ENCODE data around the gene HTRA1. TPM values are rescaled to one million over a fixed set of nuclear protein-coding genes. Genes with fewer than 3 reads are reported as not detected.

The HTRA1 gene
- total and polyA plus RNA-seq, 10 of the 15 experiments (the other 5 are each of a cell fraction or from before 2014, with no cell fraction given) = 0.13 TPM; not detected in 9

DNA sequence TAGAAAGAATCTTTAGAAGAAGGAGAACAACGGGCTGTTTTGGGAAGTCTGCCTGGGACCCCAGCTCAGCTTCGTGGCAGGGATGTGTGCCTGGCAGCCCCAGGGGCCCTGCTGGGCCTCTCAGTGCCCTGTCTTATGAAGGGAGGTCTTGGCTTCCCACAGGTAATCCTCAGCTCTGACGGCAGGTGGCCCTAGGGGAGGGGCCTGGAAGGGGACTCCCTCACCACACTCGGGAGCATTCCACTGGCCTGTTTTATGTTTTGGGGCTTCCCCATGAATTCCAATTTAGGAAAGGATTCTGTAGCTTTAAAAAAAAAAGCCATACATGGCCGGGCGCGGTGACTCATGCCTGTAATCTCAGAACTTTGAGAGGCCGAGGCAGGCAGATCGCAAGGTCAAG, 96.2 kb downstream of the HTRA1 start (continued):
- TF ChIP-seq, protein P1, sequence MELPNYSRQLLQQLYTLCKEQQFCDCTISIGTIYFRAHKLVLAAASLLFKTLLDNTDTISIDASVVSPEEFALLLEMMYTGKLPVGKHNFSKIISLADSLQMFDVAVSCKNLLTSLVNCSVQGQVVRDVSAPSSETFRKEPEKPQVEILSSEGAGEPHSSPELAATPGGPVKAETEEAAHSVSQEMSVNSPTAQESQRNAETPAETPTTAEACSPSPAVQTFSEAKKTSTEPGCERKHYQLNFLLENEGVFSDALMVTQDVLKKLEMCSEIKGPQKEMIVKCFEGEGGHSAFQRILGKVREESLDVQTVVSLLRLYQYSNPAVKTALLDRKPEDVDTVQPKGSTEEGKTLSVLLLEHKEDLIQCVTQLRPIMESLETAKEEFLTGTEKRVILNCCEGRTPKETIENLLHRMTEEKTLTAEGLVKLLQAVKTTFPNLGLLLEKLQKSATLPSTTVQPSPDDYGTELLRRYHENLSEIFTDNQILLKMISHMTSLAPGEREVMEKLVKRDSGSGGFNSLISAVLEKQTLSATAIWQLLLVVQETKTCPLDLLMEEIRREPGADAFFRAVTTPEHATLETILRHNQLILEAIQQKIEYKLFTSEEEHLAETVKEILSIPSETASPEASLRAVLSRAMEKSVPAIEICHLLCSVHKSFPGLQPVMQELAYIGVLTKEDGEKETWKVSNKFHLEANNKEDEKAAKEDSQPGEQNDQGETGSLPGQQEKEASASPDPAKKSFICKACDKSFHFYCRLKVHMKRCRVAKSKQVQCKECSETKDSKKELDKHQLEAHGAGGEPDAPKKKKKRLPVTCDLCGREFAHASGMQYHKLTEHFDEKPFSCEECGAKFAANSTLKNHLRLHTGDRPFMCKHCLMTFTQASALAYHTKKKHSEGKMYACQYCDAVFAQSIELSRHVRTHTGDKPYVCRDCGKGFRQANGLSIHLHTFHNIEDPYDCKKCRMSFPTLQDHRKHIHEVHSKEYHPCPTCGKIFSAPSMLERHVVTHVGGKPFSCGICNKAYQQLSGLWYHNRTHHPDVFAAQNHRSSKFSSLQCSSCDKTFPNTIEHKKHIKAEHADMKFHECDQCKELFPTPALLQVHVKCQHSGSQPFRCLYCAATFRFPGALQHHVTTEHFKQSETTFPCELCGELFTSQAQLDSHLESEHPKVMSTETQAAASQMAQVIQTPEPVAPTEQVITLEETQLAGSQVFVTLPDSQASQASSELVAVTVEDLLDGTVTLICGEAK (IDR thresholded peaks at IDR 0.05; ENCODE audit: borderline replicate concordance) = no peak
- TF ChIP-seq SPI1 (IDR thresholded peaks at IDR 0.05; ENCODE audit: borderline replicate concordance, insufficient read depth, low read depth, low read length) = no peak
- TF ChIP-seq TCF7 (IDR thresholded peaks at IDR 0.05; ENCODE audit: borderline replicate concordance) = no peak
- TF ChIP-seq NR2F1 (conservative IDR thresholded peaks at IDR 0.05) = no peak
- TF ChIP-seq RUNX3 (IDR thresholded peaks at IDR 0.05; ENCODE audit: low read length) = no peak
- TF ChIP-seq BRCA1 (IDR thresholded peaks at IDR 0.05; ENCODE audit: low read depth, low read length) = no peak

DNA sequence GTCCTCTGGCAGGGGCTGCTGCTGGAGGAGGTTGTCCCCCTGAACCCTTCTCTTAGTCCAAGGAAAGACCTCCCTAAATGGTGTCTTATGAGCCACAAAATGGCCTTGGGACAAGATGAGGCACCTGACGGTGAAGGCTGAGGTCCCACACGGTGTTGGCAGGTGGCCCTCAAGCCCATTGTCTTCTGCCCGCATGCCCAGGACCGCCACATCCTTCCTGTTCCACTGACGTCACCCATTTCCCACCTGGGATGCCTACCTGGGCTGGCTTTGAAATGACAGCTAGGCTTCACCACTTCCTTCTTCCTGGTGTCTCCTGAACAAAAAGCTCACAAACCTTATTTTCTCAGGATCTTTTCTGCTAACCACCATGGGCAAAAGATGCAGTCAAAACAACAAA, 97.1 kb downstream of the HTRA1 start:
- no peaks in the 10 kb centered on the region; the same call in 1 of the 2 replicates for H4K20me1 ChIP-seq (ENCODE audit: control insufficient read depth, insufficient read depth)
- no peak for DNase-seq (ENCODE audit: low read depth, low spot score)
- WGBS (ENCODE audit: insufficient coverage, insufficient replicate concordance, low lambda C conversion rate, missing lambda C conversion rate) = 2% methylated on average over 5 of the region's 5 CpGs
- BruUV-seq (replicated peaks) = no TSS peak
- H3K36me3 ChIP-seq (ENCODE audit: control insufficient read depth in 2 of 2, insufficient read depth in 2 of 2, low read length in 1 of 2) = no peaks in the 10 kb centered on the region
- ChIA-PET RAD21 (ENCODE audit: unreplicated experiment) (no interaction called here), CTCF (no interaction called here), SMC1A (ENCODE audit: uncharacterized antibody, unreplicated experiment) (no interaction called here), POLR2A (interaction anchor here (0.6 kb wide), 1 partner anchor 56 kb away, joined by 5 read pairs; no protein-coding TSS in a partner anchor)
- ATAC-seq = no peak
- no peak overlapping the region for H2AFZ ChIP-seq (ENCODE audit: control insufficient read depth, low read depth, low read length)
- no peak overlapping the region for H3K27ac ChIP-seq (ENCODE audit: control insufficient read depth, insufficient read depth)
- no peaks in the 10 kb centered on the region for H3K79me2 ChIP-seq (ENCODE audit: control insufficient read depth, insufficient read depth, low read length)
- intact Hi-C loops (cut with micrococcal nuclease; ENCODE audit: unreplicated experiment) (no loop called here), in situ Hi-C loops (cut with MboI) (no loop called here)
- peaks cover 2 to 4% of the 10 kb centered on the region in 2 experiments; a peak in 3 of 4 replicates for H3K27me3 ChIP-seq (replicated peaks in 1 of 2; ENCODE audit: control insufficient read depth in 2 of 2, insufficient read depth in 2 of 2, low read length in 1 of 2)
- H3K4me2 ChIP-seq (ENCODE audit: control insufficient read depth, insufficient read depth) = no peak overlapping the region
- H3K4me1 ChIP-seq (ENCODE audit: control insufficient read depth, insufficient read depth, low read length) = no peaks in the 10 kb centered on the region
- no peak for FAIRE-seq
- H3K4me3 ChIP-seq = no peak overlapping the region
- no peak overlapping the region for H3K9ac ChIP-seq (ENCODE audit: control insufficient read depth, insufficient read depth, low read length)
- H3K9me3 ChIP-seq (replicated peaks; ENCODE audit: control insufficient read depth, insufficient read depth, low read length) = no peaks in the 10 kb centered on the region
- no peak for TF ChIP-seq YBX1 (IDR thresholded peaks at IDR 0.05)
- TF ChIP-seq, protein P2, sequence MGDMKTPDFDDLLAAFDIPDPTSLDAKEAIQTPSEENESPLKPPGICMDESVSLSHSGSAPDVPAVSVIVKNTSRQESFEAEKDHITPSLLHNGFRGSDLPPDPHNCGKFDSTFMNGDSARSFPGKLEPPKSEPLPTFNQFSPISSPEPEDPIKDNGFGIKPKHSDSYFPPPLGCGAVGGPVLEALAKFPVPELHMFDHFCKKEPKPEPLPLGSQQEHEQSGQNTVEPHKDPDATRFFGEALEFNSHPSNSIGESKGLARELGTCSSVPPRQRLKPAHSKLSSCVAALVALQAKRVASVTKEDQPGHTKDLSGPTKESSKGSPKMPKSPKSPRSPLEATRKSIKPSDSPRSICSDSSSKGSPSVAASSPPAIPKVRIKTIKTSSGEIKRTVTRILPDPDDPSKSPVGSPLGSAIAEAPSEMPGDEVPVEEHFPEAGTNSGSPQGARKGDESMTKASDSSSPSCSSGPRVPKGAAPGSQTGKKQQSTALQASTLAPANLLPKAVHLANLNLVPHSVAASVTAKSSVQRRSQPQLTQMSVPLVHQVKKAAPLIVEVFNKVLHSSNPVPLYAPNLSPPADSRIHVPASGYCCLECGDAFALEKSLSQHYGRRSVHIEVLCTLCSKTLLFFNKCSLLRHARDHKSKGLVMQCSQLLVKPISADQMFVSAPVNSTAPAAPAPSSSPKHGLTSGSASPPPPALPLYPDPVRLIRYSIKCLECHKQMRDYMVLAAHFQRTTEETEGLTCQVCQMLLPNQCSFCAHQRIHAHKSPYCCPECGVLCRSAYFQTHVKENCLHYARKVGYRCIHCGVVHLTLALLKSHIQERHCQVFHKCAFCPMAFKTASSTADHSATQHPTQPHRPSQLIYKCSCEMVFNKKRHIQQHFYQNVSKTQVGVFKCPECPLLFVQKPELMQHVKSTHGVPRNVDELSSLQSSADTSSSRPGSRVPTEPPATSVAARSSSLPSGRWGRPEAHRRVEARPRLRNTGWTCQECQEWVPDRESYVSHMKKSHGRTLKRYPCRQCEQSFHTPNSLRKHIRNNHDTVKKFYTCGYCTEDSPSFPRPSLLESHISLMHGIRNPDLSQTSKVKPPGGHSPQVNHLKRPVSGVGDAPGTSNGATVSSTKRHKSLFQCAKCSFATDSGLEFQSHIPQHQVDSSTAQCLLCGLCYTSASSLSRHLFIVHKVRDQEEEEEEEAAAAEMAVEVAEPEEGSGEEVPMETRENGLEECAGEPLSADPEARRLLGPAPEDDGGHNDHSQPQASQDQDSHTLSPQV (IDR thresholded peaks at IDR 0.05) = no peak
- TF ChIP-seq SMC3 (IDR thresholded peaks at IDR 0.05; ENCODE audit: borderline replicate concordance, low read length) = no peak
- TF ChIP-seq ZNF217 (IDR thresholded peaks at IDR 0.05) = no peak
- no peak for TF ChIP-seq TCF3 (IDR thresholded peaks at IDR 0.05; ENCODE audit: borderline replicate concordance, insufficient read depth, low read depth, low read length)
- TF ChIP-seq, protein P3, sequence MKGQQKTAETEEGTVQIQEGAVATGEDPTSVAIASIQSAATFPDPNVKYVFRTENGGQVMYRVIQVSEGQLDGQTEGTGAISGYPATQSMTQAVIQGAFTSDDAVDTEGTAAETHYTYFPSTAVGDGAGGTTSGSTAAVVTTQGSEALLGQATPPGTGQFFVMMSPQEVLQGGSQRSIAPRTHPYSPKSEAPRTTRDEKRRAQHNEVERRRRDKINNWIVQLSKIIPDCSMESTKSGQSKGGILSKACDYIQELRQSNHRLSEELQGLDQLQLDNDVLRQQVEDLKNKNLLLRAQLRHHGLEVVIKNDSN (IDR thresholded peaks at IDR 0.05; ENCODE audit: borderline replicate concordance, extremely low read length, insufficient read depth, low read depth, low read length) = no peak
- TF ChIP-seq EGR1 (IDR thresholded peaks at IDR 0.05; ENCODE audit: borderline replicate concordance in 1 of 2, low read depth in 2 of 2, low read length in 2 of 2) = no peak
- TF ChIP-seq POLR2AphosphoS5 (IDR thresholded peaks at IDR 0.05; ENCODE audit: low read length) = no peak

Measured in GM12878 (cell line).